ENCODE measurements around the gene ADIRF.
"Not testable (repeated sequence)": the region's sequence is repeated elsewhere in the genome, so short reads cannot be mapped to it uniquely, and the experiment has no call there.

Gene ADIRF

GRCh38 chr10:86968271-86968993 lies at the start of gene ADIRF:
Gene ADIRF (plus strand): TSS chr10:86968482. CDS start chr10:86968545, 63 bp downstream.
- peak; percentile 46 for DNase-seq

- DNase-seq: no peak
These were observed 45.7 kb upstream of the ADIRF start for GRCh38 chr10:86922553-86922961.

GRCh38 chr10:86929468-86930380 lies 38.6 kb upstream of the ADIRF start:
- no peak for DNase-seq

- DNase-seq: no peak
These were observed 36.4 kb upstream of the ADIRF start for GRCh38 chr10:86931872-86932271.

- no peak for DNase-seq
These were observed 35.6 kb upstream of the ADIRF start for GRCh38 chr10:86932674-86933073.

- DNase-seq: not testable (repeated sequence)
These were observed 34.0 kb upstream of the ADIRF start for GRCh38 chr10:86934162-86934711.

GRCh38 chr10:86936661-86937501 lies 31.4 kb upstream of the ADIRF start:
- DNase-seq: no peak

GRCh38 chr10:86937502-86938154 lies 30.7 kb upstream of the ADIRF start:
- DNase-seq: no peak

- DNase-seq: no peak
These were observed 30.0 kb upstream of the ADIRF start for GRCh38 chr10:86938260-86938659.

GRCh38 chr10:86940076-86940475 lies 28.2 kb upstream of the ADIRF start:
- not testable (repeated sequence) for DNase-seq

- DNase-seq: no peak
These were observed 27.6 kb upstream of the ADIRF start for GRCh38 chr10:86940677-86941076.

GRCh38 chr10:86941426-86941825 lies 26.9 kb upstream of the ADIRF start:
- no peak for DNase-seq

GRCh38 chr10:86941991-86942421 lies 26.3 kb upstream of the ADIRF start:
- DNase-seq: no peak

GRCh38 chr10:86942441-86943315 lies 25.6 kb upstream of the ADIRF start:
- DNase-seq: no peak

- DNase-seq: no peak
These were observed 24.8 kb upstream of the ADIRF start for GRCh38 chr10:86943316-86944030.

GRCh38 chr10:86944031-86944419 lies 24.3 kb upstream of the ADIRF start:
- no peak for DNase-seq

GRCh38 chr10:86944471-86944870 lies 23.8 kb upstream of the ADIRF start:
- DNase-seq: no peak

GRCh38 chr10:86944907-86945306 lies 23.4 kb upstream of the ADIRF start:
- DNase-seq: no peak

- no peak for DNase-seq
These were observed 22.7 kb upstream of the ADIRF start for GRCh38 chr10:86945361-86946212.

All from activated T-cell treated with anti-CD3 and anti-CD28 coated beads, Interleukin-2, amount 50 U/mL, for 1 hour (primary cell).